ENCODE results near the gene MELK.

The MELK gene

GRCh38 chr9:36637491-36638270, 65.0 kb downstream of the MELK start:
- H3K4me3 ChIP-seq (replicated peaks in 1 of 2; ENCODE audit: low read depth in 2 of 2, low read length in 2 of 2): no peak overlapping the region
- DNase-seq (ENCODE audit: low read depth in 2 of 2): peak in 1 of 2 donors; percentile 17
- no peak for TF ChIP-seq CTCF (IDR thresholded peaks at IDR 0.05; ENCODE audit: low read depth, low read length)

GRCh38 chr9:36640771-36641381, 68.2 kb downstream of the MELK start:
- no peak overlapping the region for H3K4me3 ChIP-seq (replicated peaks in 1 of 2; ENCODE audit: low read depth in 2 of 2, low read length in 2 of 2)
- TF ChIP-seq CTCF (IDR thresholded peaks at IDR 0.05; ENCODE audit: low read depth, low read length): no peak
- DNase-seq (ENCODE audit: low read depth in 2 of 2): no peak

GRCh38 chr9:36642817-36643216, 70.1 kb downstream of the MELK start:
- no peak for TF ChIP-seq CTCF (IDR thresholded peaks at IDR 0.05; ENCODE audit: low read depth, low read length)
- no peak for DNase-seq (ENCODE audit: low read depth in 2 of 2)
- no peak overlapping the region for H3K4me3 ChIP-seq (replicated peaks in 1 of 2; ENCODE audit: low read depth in 2 of 2, low read length in 2 of 2)

GRCh38 chr9:36656842-36657241, 84.1 kb downstream of the MELK start:
- no peak overlapping the region for H3K4me3 ChIP-seq (replicated peaks in 1 of 2; ENCODE audit: low read depth in 2 of 2, low read length in 2 of 2)
- no peak for DNase-seq (ENCODE audit: low read depth in 2 of 2)
- no peak for TF ChIP-seq CTCF (IDR thresholded peaks at IDR 0.05; ENCODE audit: low read depth, low read length)

- no peak for TF ChIP-seq CTCF (IDR thresholded peaks at IDR 0.05; ENCODE audit: low read depth, low read length)
- no peak overlapping the region for H3K4me3 ChIP-seq (replicated peaks in 1 of 2; ENCODE audit: low read depth in 2 of 2, low read length in 2 of 2)
- DNase-seq (ENCODE audit: low read depth in 2 of 2): no peak
Observed at GRCh38 chr9:36659500-36659899, 86.8 kb downstream of the MELK start.

GRCh38 chr9:36664806-36665205, 92.1 kb downstream of the MELK start:
- TF ChIP-seq CTCF (IDR thresholded peaks at IDR 0.05; ENCODE audit: low read depth, low read length): no peak
- DNase-seq (ENCODE audit: low read depth in 2 of 2): no peak
- H3K4me3 ChIP-seq (replicated peaks in 1 of 2; ENCODE audit: low read depth in 2 of 2, low read length in 2 of 2): no peak overlapping the region
